HG03064 (cell line): ENCODE data around the gene OR51G2.

ENCODE experiments used
- ATAC-seq: cut with Tn5 transposase; IDR thresholded peaks from one replicate; pipeline ENCODE4 v1.9.1; 2021; ENCODE audit warnings: low read depth; ENCODE audit not compliant: unreplicated experiment

The OR51G2 gene

GRCh38 chr11:4865855-4866254, 53.3 kb downstream of the OR51G2 start:
- ATAC-seq: no peak

GRCh38 chr11:4863876-4864275, 55.3 kb downstream of the OR51G2 start:
- no peak for ATAC-seq
